K562 (cell line): ENCODE measurements around the gene TCEA3. TPM values are rescaled to one million over a fixed set of nuclear protein-coding genes. Genes with fewer than 3 reads are reported as not detected.

Source experiments
- BACH1 ChIP-seq: fragments of 200-800 bp; sonication (Bioruptor generic); IDR thresholded peaks from 2 replicates; pipeline ENCODE4 v1.6.1; 2016; ENCODE audit warnings: missing genetic modification characterization, missing compliant biosample characterization
- CCAR2 ChIP-seq: fragments of 200-400 bp; formaldehyde crosslinking; IDR thresholded peaks from 2 replicates; pipeline ENCODE4 v1.6.1; 2017; ENCODE audit warnings: mild to moderate bottlenecking, low read depth, low read length
- GATAD2A ChIP-seq: fragments of 450-650 bp; IDR thresholded peaks from 2 replicates; pipeline ENCODE4 v1.6.1; 2017
- HMGN3 ChIP-seq: IDR thresholded peaks from 2 replicates; pipeline ENCODE4 v1.6.1; 2011; ENCODE audit warnings: borderline replicate concordance, low read depth, mild to moderate bottlenecking, mixed read lengths, low read length; ENCODE audit not compliant: insufficient read length; ENCODE audit errors: extremely low read depth
- HNRNPUL1 ChIP-seq: fragments of 200-400 bp; formaldehyde crosslinking; IDR thresholded peaks from 2 replicates; pipeline ENCODE4 v1.6.1; 2017; ENCODE audit warnings: low read length
- HSF4 ChIP-seq: fragments of 250-450 bp; sonication (Bioruptor Pico); IDR thresholded peaks from 2 replicates; pipeline ENCODE4 v2.1.2; 2022; ENCODE audit warnings: mild to moderate bottlenecking, moderate library complexity, borderline replicate concordance
- ILK ChIP-seq: fragments of 450-650 bp; IDR thresholded peaks from 2 replicates; pipeline ENCODE4 v1.6.1; 2016; ENCODE audit warnings: missing genetic modification characterization, low read depth, mild to moderate bottlenecking, missing compliant biosample characterization, moderate library complexity, borderline replicate concordance
- KAT2B ChIP-seq: IDR thresholded peaks from one replicate; pipeline ENCODE4 v1.6.1; 2012; ENCODE audit warnings: low read depth, mild to moderate bottlenecking, control low read depth, inconsistent platforms, low read length, moderate library complexity
- MTA2 ChIP-seq: fragments of 450-650 bp; IDR thresholded peaks from 2 replicates; pipeline ENCODE4 v1.6.1; 2016; ENCODE audit warnings: low read depth
- NCOA4 ChIP-seq: fragments of 450-650 bp; IDR thresholded peaks from 2 replicates; pipeline ENCODE4 v1.6.1; 2018; ENCODE audit warnings: mild to moderate bottlenecking; ENCODE audit not compliant: partially characterized antibody
- SPI1 ChIP-seq: IDR thresholded peaks from 2 replicates; pipeline ENCODE4 v1.6.1; 2011; ENCODE audit warnings: low read depth, low read length, control low read depth, borderline replicate concordance
- SREBF2 ChIP-seq: sonication (generic); formaldehyde crosslinking; IDR thresholded peaks from 2 replicates; pipeline ENCODE4 v1.4.0; 2020; ENCODE audit warnings: mild to moderate bottlenecking, missing genetic modification reagents
- TCF7L2 ChIP-seq: fragments of 150-350 bp; IDR thresholded peaks from 2 replicates; pipeline ENCODE4 v1.6.1; 2016; ENCODE audit warnings: low read depth, mild to moderate bottlenecking, low read length, moderate library complexity
- TFAM ChIP-seq: fragments of 250-450 bp; sonication (Bioruptor Pico); conservative IDR thresholded peaks from 2 replicates; pipeline ENCODE4 v1.5.0; 2021; ENCODE audit warnings: mild to moderate bottlenecking, moderate library complexity
- ZBTB7A ChIP-seq: IDR thresholded peaks from 2 replicates; pipeline ENCODE4 v1.6.1; 2011; ENCODE audit warnings: low read depth, mild to moderate bottlenecking, low read length, moderate library complexity, borderline replicate concordance; ENCODE audit not compliant: control insufficient read depth
- ZNF263 ChIP-seq: sonication (generic); formaldehyde crosslinking; IDR thresholded peaks from 2 replicates; pipeline ENCODE4 v1.8.0; 2022; ENCODE audit warnings: mild to moderate bottlenecking, missing genetic modification reagents, borderline replicate concordance
- ZNF274 ChIP-seq: IDR thresholded peaks from 2 replicates; pipeline ENCODE4 v1.6.1; 2011; ENCODE audit warnings: low read depth, mild to moderate bottlenecking, low read length, moderate library complexity, borderline replicate concordance
- ZNF431 ChIP-seq: sonication (generic); formaldehyde crosslinking; IDR thresholded peaks from 2 replicates; pipeline ENCODE4 v1.8.0; 2022; ENCODE audit warnings: mild to moderate bottlenecking, missing genetic modification reagents
- ZNF551 ChIP-seq: fragments of 250-450 bp; sonication (Bioruptor Pico); IDR thresholded peaks from 2 replicates; pipeline ENCODE4 v1.5.0; 2021; ENCODE audit warnings: mild to moderate bottlenecking, moderate library complexity
- ZNF57 ChIP-seq: fragments of 450-650 bp; formaldehyde crosslinking; IDR thresholded peaks from 2 replicates; pipeline ENCODE4 v1.4.0; 2020; ENCODE audit warnings: mild to moderate bottlenecking, moderate library complexity
- ZNF699 ChIP-seq: fragments of 250-450 bp; sonication (Bioruptor Pico); IDR thresholded peaks from 2 replicates; pipeline ENCODE4 v1.8.0; 2021; ENCODE audit warnings: mild to moderate bottlenecking, moderate library complexity; ENCODE audit not compliant: insufficient replicate concordance
- ZNF830 ChIP-seq: fragments of 250-450 bp; sonication (Bioruptor Pico); IDR thresholded peaks from 2 replicates; pipeline ENCODE4 v1.5.0; 2021; ENCODE audit warnings: mild to moderate bottlenecking
- polyA plus RNA-seq, 8 experiments: library from polyadenylated mRNA; depleted of rRNA in 4 of 8; stranded (reverse) in 5 of 8; unstranded in 3 of 8; fragments of >200 nt; fragmentation: Nextera tagmentation in 2 of 8; fragmentation: Illumina TruSeq in 1 of 8; extraction: Ambion mirVana in 2 of 8; extraction: Trizol in 1 of 8; gene quantifications; 2 replicates each; pipeline versions ENCODE4 v1.2.1 to v1.2.3, GENCODE V29; 2011 to 2014; ENCODE audit warnings: inconsistent platforms in 1 of 8, missing spikeins in 1 of 8
- total RNA-seq, 7 experiments: library from RNA; depleted of rRNA in 6 of 7; stranded (reverse); fragments of >200 nt in 6 of 7; fragmentation: Illumina TruSeq in 2 of 7; extraction: Trizol in 2 of 7; gene quantifications; 2 replicates each; pipeline versions ENCODE4 v1.2.1 to v1.2.3, GENCODE V29; 2011 to 2021; ENCODE audit warnings: low replicate concordance in 1 of 7
- TF ChIP-seq, protein P1 (sequence below): IDR thresholded peaks from 3 replicates; pipeline ENCODE4 v1.6.1; 2011; ENCODE audit warnings: borderline replicate concordance, mild to moderate bottlenecking, moderate library complexity; ENCODE audit not compliant: insufficient read length; ENCODE audit errors: extremely low read depth
- TF ChIP-seq, protein P2 (sequence below): sonication (generic); formaldehyde crosslinking; IDR thresholded peaks from 2 replicates; pipeline ENCODE4 v1.8.1; 2022; ENCODE audit warnings: missing genetic modification reagents

TCEA3 gene
- total and polyA plus RNA-seq, 9 of the 15 experiments (the other 6 are each of a cell fraction or from before 2014, with no cell fraction given) = 0.03 to 0.55 (median 0.36) TPM

DNA sequence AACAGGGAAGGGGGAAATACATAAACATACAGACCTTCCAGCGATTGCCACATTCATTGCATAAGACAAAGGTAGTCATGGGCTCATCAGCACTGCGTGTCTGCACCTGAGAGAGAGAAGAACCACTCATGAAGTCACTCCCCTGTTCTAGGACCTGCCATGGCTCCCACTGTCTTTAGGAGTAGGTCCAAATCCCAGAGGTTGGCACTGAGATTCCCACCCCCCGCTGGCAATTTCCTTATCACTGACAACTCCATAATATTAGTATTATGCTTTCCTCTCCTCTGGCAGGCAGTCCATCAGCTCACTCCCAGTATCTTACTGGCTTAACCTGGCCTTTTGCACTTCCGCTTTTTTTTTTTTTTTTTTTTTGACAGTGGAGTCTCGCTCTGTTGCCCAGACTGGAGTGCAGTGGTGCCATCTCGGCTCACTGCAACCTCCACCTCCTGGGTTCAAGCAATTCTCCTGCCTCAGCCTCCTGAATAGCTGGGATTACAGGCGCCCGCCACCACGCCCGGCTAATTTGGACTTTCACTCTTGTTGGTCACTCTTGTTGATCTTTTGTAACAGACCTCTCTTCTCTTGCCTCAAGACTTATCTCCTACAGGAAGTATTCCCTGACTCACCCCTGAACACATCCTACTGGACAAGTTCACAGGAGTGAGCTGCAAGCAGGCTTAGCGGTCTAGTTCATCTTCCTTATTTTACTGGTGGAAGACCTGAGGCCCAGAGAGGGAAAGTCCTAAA is 40.1 kb downstream of the TCEA3 start (continued):
- TF ChIP-seq, protein P1, sequence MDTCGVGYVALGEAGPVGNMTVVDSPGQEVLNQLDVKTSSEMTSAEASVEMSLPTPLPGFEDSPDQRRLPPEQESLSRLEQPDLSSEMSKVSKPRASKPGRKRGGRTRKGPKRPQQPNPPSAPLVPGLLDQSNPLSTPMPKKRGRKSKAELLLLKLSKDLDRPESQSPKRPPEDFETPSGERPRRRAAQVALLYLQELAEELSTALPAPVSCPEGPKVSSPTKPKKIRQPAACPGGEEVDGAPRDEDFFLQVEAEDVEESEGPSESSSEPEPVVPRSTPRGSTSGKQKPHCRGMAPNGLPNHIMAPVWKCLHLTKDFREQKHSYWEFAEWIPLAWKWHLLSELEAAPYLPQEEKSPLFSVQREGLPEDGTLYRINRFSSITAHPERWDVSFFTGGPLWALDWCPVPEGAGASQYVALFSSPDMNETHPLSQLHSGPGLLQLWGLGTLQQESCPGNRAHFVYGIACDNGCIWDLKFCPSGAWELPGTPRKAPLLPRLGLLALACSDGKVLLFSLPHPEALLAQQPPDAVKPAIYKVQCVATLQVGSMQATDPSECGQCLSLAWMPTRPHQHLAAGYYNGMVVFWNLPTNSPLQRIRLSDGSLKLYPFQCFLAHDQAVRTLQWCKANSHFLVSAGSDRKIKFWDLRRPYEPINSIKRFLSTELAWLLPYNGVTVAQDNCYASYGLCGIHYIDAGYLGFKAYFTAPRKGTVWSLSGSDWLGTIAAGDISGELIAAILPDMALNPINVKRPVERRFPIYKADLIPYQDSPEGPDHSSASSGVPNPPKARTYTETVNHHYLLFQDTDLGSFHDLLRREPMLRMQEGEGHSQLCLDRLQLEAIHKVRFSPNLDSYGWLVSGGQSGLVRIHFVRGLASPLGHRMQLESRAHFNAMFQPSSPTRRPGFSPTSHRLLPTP = no peak
- TF ChIP-seq MTA2 (no peak), ZBTB7A (no peak), HSF4 (CRISPR knock-in tag) (no peak), CCAR2 (no peak), ZNF57 (CRISPR knock-in tag) (no peak), ZNF274 (no peak), ZNF263 (CRISPR knock-in tag) (no peak), NCOA4 (no peak), SPI1 (peak; percentile 97), ILK (tag) (no peak), HNRNPUL1 (no peak), ZNF830 (no peak), KAT2B (no peak), HMGN3 (no peak), GATAD2A (no peak), ZNF699 (CRISPR knock-in tag) (no peak), SREBF2 (CRISPR knock-in tag) (no peak), ZNF551 (CRISPR knock-in tag) (no peak), BACH1 (tag) (no peak), TCF7L2 (no peak), TFAM (no peak), ZNF431 (CRISPR knock-in tag) (no peak)
- TF ChIP-seq, protein P2, sequence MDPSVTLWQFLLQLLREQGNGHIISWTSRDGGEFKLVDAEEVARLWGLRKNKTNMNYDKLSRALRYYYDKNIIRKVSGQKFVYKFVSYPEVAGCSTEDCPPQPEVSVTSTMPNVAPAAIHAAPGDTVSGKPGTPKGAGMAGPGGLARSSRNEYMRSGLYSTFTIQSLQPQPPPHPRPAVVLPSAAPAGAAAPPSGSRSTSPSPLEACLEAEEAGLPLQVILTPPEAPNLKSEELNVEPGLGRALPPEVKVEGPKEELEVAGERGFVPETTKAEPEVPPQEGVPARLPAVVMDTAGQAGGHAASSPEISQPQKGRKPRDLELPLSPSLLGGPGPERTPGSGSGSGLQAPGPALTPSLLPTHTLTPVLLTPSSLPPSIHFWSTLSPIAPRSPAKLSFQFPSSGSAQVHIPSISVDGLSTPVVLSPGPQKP = no peak
